WERI-Rb-1 (cell line): ENCODE data around the gene OGA.

Experiments
- DNase-seq: peaks from one replicate; pipeline ENCODE4 v3.0.0-alpha.2; 2020
- H3K27ac ChIP-seq: fragments of 250-450 bp; sonication (Bioruptor Pico); 2 replicates; pipeline ENCODE4 v1.5.1; 2020; ENCODE audit warnings: mild to moderate bottlenecking, moderate library complexity
- H3K27me3 ChIP-seq: fragments of 250-450 bp; sonication (Bioruptor Pico); 2 replicates; pipeline ENCODE4 v1.5.1; 2021; ENCODE audit warnings: mild to moderate bottlenecking, low read depth, moderate library complexity; ENCODE audit not compliant: insufficient read depth, severe bottlenecking
- H3K36me3 ChIP-seq: fragments of 250-450 bp; sonication (Bioruptor Pico); 2 replicates; pipeline ENCODE4 v1.5.1; 2020; ENCODE audit warnings: mild to moderate bottlenecking, moderate library complexity
- H3K4me3 ChIP-seq: 2 replicates; pipeline ENCODE4 v1.5.1; 2011; ENCODE audit warnings: low read depth, mild to moderate bottlenecking, control low read depth, low read length
- H3K9me3 ChIP-seq: fragments of 250-450 bp; sonication (Bioruptor Pico); 2 replicates; pipeline ENCODE4 v1.5.1; 2021; ENCODE audit warnings: mild to moderate bottlenecking, moderate library complexity; ENCODE audit not compliant: severe bottlenecking
- TF ChIP-seq, protein P1 (sequence below): IDR thresholded peaks from 2 replicates; pipeline ENCODE4 v1.5.1; 2011; ENCODE audit warnings: low read depth, mild to moderate bottlenecking, control low read depth, inconsistent platforms, low read length

OGA gene

DNA sequence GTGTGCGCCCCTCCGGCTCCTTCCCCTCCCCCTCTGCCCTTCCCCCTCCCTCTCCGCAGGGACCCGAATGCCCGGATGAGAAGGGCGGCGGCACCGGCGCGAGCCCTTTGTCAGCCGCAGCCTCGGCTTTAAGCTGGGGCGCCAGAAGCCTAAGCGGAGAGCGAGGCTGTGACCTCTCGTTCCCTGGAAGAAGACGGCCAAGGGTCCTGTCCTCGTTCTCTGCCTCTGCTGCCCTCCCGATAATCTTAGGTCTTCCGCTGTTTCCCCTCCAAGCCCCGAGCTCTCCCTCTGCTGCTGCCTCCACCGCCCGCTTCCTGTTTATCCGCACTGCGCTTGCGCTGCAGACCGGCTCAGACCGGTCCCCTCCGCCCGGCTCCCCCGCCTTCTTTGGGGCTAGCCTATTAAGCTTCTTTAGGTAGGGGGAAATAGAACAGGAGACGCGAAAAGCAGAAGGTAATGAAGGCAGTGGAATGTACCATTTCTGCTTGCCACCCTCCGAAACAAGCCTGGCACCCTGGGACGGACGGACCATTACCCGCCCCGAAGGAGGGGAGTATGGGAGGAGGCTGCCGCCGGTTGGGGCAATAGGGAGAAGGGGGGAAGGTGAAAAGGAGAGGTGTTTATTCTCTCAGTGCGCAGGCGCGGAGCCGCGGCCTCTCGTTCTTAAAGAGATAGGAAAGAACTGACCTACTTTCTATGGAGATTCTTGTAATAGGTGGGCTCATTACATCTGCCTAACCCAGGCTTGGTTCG lies at the start of gene OGA:
Gene OGA (minus strand): TSS at position 326 of the 753 bp plus-strand sequence. CDS start 422 bp downstream, outside the sequence.
- Histone ChIP-seq H3K36me3 (peaks cover 20% of the 10 kb centered on the region), H3K9me3 (no peaks in the 10 kb centered on the region), H3K27ac (peak within 1 kb of the TSS; percentile 98), H3K27me3 (no peaks in the 10 kb centered on the region), H3K4me3 (peak within 1 kb of the TSS; percentile 87)
- TF ChIP-seq, protein P1, sequence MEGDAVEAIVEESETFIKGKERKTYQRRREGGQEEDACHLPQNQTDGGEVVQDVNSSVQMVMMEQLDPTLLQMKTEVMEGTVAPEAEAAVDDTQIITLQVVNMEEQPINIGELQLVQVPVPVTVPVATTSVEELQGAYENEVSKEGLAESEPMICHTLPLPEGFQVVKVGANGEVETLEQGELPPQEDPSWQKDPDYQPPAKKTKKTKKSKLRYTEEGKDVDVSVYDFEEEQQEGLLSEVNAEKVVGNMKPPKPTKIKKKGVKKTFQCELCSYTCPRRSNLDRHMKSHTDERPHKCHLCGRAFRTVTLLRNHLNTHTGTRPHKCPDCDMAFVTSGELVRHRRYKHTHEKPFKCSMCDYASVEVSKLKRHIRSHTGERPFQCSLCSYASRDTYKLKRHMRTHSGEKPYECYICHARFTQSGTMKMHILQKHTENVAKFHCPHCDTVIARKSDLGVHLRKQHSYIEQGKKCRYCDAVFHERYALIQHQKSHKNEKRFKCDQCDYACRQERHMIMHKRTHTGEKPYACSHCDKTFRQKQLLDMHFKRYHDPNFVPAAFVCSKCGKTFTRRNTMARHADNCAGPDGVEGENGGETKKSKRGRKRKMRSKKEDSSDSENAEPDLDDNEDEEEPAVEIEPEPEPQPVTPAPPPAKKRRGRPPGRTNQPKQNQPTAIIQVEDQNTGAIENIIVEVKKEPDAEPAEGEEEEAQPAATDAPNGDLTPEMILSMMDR: no peak
- peak; percentile 99 for DNase-seq

DNA sequence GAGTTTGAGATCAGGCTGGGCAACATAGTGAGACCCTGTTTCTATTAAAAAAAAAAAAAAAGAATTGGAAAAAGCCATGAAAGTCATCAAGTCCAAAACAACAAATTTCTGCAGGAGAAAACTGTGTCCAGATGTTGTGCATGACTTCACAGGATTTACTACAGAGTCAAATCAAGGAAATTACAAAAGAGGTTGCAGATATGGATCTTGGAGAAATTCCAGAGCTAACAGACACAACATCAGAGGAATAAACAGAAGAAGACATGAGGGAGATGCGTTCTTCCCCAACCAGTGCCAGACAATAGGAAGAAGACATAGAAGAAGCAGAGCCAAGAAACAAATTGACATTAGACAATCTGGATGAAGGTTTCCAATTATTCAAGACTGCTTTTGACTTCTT lies 49.7 kb upstream of the OGA start:
- Histone ChIP-seq H3K27ac (no peak overlapping the region), H3K36me3 (no peaks in the 10 kb centered on the region; the same call in none of the 2 replicates), H3K4me3 (no peak overlapping the region), H3K27me3 (no peaks in the 10 kb centered on the region), H3K9me3 (no peaks in the 10 kb centered on the region)
- TF ChIP-seq, protein P1: no peak
- no peak for DNase-seq

DNA sequence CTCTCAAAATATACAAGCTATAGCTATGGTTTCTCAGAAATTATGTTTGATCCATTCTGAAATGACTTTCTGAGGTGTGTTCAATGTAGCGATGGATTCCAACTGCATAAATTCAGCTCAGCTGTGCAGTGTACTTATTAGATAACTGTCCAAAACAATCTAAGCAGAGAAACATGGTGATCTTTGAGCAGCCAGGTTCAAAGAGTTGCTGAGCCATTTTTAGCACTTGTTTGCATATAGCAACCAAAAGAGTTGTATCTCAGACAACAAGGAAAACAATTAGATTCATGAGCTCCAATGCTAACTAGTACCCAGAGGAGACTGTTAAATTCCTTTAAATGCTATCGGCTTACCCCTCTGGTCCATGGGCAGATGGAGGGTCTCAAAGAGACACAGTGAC lies 41.3 kb upstream of the OGA start:
- DNase-seq: no peak
- no peaks in the 10 kb centered on the region for H3K27me3 ChIP-seq
- H3K9me3 ChIP-seq: peaks cover 4% of the 10 kb centered on the region
- no peaks in the 10 kb centered on the region; the same call in 1 of the 2 replicates for H3K36me3 ChIP-seq
- H3K27ac ChIP-seq: no peak overlapping the region
- TF ChIP-seq, protein P1: no peak
- H3K4me3 ChIP-seq: no peak overlapping the region

DNA sequence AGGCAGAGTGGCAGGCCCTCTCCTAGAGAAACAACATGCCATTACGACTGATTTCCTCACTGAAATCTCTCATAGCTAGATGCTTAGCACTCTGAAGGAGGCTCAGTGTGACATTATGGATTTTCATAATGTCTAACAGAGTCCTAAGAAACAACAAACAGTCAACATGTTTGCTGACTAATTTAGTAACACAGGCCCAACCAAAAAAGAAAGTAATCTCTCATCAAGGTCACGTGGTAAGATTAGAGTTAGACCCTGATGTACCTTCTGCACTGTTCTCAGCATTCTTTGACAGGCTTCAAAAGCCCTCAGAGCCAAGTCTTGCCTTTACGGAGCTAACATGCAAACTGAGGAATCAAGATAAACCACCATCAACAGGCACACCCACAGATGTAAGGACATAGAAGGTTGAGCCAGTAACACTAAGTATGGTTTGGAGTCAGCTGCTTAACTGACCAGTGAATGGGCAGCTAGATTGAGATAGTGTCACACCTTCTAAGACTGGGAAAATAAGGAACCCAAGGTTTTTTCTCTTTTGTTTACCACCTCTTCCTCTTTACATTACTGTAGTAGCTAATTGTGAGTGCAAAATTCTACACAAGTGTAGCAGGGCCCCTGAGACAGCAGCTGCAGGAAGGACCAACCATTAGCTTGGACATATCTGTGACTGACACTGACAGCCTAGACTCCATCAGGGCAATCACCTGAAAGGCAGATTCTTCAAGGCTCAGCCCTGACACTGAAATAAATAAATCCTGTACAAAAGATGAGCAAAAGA lies 40.7 kb upstream of the OGA start:
- TF ChIP-seq, protein P1: no peak
- no peak for DNase-seq
- Histone ChIP-seq H3K36me3 (no peaks in the 10 kb centered on the region; the same call in 1 of the 2 replicates), H3K27me3 (no peaks in the 10 kb centered on the region), H3K9me3 (peaks cover 4% of the 10 kb centered on the region), H3K27ac (no peak overlapping the region), H3K4me3 (no peak overlapping the region)

DNA sequence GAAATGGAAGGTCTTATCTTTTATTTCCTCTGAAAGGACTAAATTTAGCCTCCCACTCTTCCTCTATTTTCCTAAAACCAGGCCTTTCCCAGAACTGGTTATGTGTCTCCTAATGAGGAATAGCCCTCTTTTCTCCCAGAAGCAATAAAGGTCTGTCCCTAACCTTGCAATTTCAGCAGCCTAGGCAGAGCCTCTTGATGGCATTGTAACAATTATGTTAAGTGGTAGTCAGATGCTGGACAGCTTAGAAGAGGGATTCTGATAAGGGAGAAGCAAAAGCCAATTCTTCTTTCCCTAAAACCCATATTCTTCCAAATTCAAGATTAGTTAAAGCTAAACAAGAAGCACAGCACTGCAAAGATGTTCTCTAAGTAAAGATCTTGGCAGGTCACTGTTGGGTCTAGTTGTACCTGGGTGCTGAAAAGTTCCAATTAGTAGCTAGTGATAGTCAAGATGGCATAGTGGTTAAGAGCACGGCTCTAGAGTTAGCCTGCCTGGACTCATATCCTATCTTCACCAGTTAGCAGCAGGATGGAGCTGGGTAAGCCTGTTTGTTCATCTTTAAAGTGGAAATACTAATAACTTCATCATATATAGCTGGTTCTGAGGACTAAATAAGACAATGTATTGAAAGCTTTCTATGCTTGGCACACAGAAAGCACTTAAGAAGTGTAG lies 39.7 kb upstream of the OGA start:
- no peak overlapping the region for H3K4me3 ChIP-seq
- TF ChIP-seq, protein P1: no peak
- no peak overlapping the region for H3K27ac ChIP-seq
- no peak for DNase-seq
- no peaks in the 10 kb centered on the region for H3K27me3 ChIP-seq
- no peaks in the 10 kb centered on the region for H3K36me3 ChIP-seq
- peaks cover 4% of the 10 kb centered on the region for H3K9me3 ChIP-seq
